HK-2 (cell line): ENCODE measurements around the gene HDLBP.

ENCODE experiments used
- DNase-seq: peaks from one replicate; pipeline ENCODE4 v3.0.0-alpha.2; 2018; ENCODE audit not compliant: unreplicated experiment

HDLBP gene

DNA sequence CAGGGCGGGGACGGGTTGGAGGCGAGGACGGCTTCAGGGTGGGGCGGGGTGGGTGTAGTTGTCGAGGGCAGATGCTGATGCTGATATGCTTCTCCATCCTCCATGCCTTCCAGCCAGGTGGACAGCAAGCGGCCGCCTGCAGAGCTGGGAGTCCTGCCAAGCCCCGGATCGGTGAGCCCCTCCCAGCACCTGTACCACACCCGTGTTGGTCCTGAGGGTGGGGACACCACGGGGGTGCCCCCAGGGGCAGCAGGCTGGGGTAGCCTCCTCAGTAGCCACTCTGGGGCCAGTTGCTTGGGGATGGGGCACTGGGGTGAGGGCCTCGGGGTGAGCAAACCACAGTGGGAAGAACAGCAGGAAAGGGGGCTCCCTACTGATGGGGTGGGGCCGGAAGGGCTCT lies 124.4 kb downstream of the HDLBP start:
- no peak for DNase-seq

DNA sequence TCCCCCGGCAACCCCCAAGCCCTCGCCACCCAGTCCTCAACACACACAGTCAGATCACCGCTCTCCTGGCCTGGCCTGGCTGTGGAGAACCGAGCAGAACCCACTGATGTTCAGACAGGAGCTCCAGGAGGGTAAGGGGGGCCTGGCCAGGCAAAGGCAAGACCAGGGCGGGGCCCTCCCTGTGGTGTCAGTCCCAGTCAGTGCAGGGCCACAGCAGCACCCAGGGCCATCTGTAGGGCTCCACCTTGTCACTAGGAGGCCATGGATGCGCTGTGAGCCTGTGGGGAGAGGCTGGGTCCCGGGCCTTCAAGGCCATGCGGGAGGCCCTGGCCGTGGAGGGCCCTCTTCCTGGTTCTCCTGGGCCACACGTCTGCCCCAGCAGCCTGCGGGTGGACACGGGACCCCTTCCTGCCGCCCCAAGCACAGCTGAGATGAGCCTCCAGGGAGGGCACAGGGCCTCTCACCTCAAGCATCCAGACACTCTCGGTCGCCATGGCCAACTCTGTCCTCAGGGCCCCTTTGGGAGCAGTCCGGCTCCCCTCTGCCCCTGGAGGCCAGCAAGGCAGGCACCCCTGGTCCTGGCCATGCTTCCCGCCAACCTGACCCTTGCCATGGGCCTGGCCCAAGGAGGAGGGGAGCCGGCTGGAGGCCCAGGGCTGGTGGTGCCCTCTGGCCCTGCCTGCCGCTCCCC lies 125.0 kb downstream of the HDLBP start:
- DNase-seq, result no peak

- no peak for DNase-seq
Measured at GRCh38 chr2:241189856-241190201, 125.6 kb downstream of the HDLBP start.

DNA sequence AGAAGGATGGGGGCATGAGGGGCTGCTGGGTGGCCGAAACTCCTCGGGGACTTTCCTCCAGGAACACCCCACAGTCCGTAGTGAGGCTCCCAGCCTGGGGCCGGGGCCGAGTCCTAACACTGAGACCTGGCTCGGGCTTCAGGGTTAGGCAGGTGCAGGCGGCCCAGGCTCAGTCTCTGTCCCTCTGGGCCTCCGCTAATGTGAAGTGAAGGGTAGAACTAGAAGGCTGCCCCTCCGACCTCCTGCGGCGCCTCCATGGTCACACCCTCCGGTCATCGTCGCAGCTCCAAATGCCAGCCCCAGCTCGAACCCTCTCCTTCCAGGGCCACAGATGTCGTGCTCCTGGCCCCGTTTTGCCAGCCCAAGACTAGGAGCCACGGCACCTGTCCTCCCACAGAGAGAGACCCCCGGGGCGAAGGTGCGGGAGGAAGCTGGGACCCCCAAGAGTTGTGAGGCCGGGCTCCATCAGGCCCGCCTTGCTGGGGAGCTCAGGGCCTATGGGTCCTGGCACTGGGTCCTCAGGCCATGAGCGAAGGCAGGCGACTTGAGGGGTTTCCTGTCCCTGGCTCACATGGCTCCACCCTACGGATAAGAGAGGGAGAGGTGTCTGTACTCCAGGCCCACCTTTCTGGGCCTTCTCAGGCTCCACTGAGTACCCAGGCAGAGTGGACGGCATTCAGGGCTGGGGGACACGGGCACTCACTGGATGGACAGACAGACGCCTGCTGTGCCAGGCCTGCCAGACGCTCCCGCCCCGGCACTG lies 126.2 kb downstream of the HDLBP start:
- no peak for DNase-seq

- no peak for DNase-seq
Measured at GRCh38 chr2:241188361-241189092, 126.9 kb downstream of the HDLBP start, which contains the start of gene ANO7. Gene ANO7, plus strand, starts transcription at chr2:241188677. Its CDS starts 1,387 bp downstream, at chr2:241190064.

GRCh38 chr2:241187918-241188234 lies 127.6 kb downstream of the HDLBP start:
- DNase-seq, result no peak

DNA sequence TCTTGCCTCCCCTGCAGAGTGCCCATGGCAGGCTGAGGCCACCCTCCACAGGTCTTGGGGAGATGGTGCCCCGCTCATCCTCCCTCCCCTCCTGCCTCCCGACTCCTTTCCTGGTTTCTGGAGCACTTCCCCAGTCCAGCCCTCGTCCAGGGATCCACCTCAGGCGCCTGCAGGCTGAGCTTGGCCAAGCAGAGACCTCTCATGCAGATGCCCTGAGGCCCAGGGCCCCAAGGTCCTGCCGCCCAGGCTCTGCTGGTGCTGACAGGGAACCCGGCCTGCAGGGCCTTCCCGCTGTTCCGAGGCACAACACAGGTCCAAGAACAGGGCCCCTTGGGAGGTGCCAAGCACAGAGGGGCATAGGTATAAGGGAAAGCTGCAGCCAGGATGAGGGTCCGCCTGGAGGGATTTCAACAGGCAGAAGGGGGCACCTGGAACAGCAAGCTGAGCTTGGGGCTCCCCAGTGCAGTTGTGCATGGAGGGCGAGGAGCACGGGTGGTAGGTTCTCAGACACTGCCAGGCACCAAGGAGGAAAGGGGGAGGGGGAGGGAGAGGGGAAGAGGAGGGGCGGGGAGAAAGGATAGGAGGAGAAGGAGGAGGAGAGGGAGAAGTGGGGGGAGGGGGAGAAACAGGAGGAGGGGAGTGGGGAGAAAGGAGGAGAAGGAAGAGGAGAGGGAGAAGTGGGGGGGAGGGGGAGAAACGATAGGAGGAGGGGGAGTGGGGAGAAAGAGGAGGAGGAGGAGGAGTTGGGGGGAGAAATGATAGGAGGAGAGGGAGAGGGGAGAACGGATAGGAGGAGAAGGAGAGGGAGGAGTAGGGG lies 128.2 kb downstream of the HDLBP start:
- DNase-seq, result no peak

- no peak for DNase-seq
Measured at GRCh38 chr2:241185961-241186360, 129.5 kb downstream of the HDLBP start.

GRCh38 chr2:241184901-241185300 lies 130.6 kb downstream of the HDLBP start:
- DNase-seq, result no peak

- no peak for DNase-seq
Measured at GRCh38 chr2:241183221-241183620, 132.3 kb downstream of the HDLBP start.

GRCh38 chr2:241182531-241183133 lies 132.8 kb downstream of the HDLBP start:
- DNase-seq, result no peak

GRCh38 chr2:241182126-241182525 lies 133.3 kb downstream of the HDLBP start:
- DNase-seq, result no peak

DNA sequence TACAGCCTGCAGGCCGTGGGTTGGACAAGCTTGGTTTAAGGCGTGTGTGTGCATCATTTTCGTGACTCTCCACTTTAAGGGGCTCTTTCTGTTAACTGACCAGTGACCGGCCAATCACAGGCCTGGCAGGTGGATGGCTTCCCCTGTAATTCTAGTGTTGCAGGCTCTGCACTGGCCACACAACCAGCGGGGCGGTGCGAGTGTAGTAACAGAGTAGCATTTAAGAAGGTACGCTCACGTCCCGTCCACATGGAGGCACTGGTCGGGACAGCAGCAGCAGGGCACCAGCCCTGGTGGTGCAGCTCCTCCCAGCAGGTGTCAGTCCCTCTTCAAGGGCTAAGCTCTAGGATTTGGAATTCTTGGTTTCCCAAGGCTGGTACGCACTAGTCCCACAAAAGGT lies 135.0 kb downstream of the HDLBP start:
- DNase-seq, result no peak

DNA sequence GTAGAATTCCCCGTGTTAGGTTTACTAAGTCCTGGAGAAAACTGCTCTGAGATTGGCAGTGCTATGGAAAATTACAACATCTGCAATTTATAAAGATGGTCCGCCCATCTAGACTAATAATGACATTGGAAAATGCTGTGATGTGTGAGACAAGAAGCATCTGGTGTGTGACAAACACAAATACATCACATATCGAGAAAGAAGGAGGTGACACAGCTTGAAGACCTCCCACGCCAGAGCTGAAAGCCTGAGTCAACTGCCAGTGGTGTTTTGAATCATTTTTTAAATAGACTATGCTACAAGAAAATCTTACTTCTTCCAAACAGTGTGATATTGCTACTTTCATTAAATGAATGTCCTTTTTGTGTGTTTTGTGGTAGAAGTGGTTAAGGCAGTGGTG lies 135.6 kb downstream of the HDLBP start:
- no peak for DNase-seq

GRCh38 chr2:241178961-241179360 lies 136.5 kb downstream of the HDLBP start:
- no peak for DNase-seq

DNA sequence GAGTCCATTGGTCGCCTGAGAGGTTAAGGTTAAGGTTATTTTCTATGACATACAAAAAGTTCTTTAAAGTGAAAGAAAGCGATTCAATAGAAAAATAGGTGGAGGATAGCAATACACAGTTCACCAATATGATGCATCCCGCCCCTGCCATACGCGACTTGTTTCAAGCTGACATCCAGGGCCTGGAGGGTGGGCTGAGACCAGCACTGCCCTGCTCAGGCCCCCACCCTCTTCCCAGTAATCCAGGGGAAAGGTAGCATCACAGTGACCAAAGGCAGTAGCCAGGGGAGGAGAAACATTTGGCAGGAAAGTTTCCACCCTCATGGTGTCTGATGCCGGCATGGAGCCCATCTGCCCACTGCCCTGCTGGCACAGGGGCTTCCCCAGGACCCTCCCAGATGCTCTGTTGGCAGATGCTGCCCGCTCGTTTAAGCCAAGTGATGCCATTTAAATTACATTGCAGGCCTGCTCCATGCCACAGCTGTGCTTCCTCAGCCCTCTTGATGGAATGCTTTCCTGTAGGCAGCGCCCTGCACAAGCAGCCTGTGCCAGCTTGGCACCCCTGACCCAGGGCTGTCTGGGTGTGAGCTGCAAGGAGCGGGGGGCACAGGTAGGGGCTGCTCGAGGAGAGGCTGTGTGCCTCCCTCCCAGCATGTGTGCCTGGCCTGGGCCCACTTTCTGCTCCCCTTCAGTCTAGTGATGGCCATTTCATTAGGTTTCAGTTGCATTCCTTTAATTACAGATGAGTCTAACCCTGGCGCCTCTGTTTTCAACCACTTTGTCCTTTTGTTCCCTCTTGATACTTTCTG lies 137.7 kb downstream of the HDLBP start:
- DNase-seq, result no peak
